HL-60 (cell line): Measurements from ENCODE around the gene CHN1.

Experiments used
- DNase-seq, 2 experiments: peaks; one replicate each; pipeline ENCODE4 v3.0.0-alpha.2; 2010 to 2020; ENCODE audit warnings: low read depth in 1 of 2, low spot score in 1 of 2
- H3K27ac ChIP-seq: fragments of 250-450 bp; sonication (Bioruptor Pico); replicated peaks from 2 replicates; pipeline ENCODE4 v1.5.1; 2020; ENCODE audit warnings: mild to moderate bottlenecking, moderate library complexity
- H3K27me3 ChIP-seq: fragments of 250-450 bp; sonication (Bioruptor Pico); 2 replicates; pipeline ENCODE4 v1.5.1; 2021; ENCODE audit warnings: mild to moderate bottlenecking, moderate library complexity; ENCODE audit not compliant: insufficient read depth, poor library complexity, severe bottlenecking
- H3K4me3 ChIP-seq: replicated peaks from 2 replicates; pipeline ENCODE4 v1.5.1; 2011; ENCODE audit warnings: mild to moderate bottlenecking, control low read depth, low read length; ENCODE audit not compliant: insufficient read depth
- CTCF ChIP-seq: IDR thresholded peaks from one replicate; pipeline ENCODE4 v1.5.1; 2011; ENCODE audit warnings: low read length, control low read depth, inconsistent platforms; ENCODE audit not compliant: insufficient read depth
- GABPA ChIP-seq: IDR thresholded peaks from 2 replicates; pipeline ENCODE4 v1.6.1; 2012; ENCODE audit warnings: low read depth
- POLR2AphosphoS5 ChIP-seq: IDR thresholded peaks from 2 replicates; pipeline ENCODE4 v1.6.1; 2012; ENCODE audit warnings: low read depth
- REST ChIP-seq: IDR thresholded peaks from 2 replicates; pipeline ENCODE4 v1.6.1; 2012; ENCODE audit warnings: low read depth; ENCODE audit not compliant: insufficient replicate concordance
- SPI1 ChIP-seq: IDR thresholded peaks from 2 replicates; pipeline ENCODE4 v1.6.1; 2012; ENCODE audit warnings: low read depth, mild to moderate bottlenecking, borderline replicate concordance

The CHN1 gene

GRCh38 chr2:174830561-174830960 lies 174.6 kb downstream of the CHN1 start:
- H3K27ac ChIP-seq: no peak overlapping the region
- H3K27me3 ChIP-seq: no peaks in the 10 kb centered on the region
- DNase-seq: no peak
- TF ChIP-seq SPI1: no peak
- TF ChIP-seq CTCF: no peak
- TF ChIP-seq REST: no peak
- no peak for TF ChIP-seq POLR2AphosphoS5
- TF ChIP-seq GABPA: no peak
- H3K4me3 ChIP-seq: no peak overlapping the region

GRCh38 chr2:174829550-174829949 lies 175.6 kb downstream of the CHN1 start:
- Histone ChIP-seq H3K27me3 (no peaks in the 10 kb centered on the region), H3K27ac (no peak overlapping the region), H3K4me3 (no peak overlapping the region)
- TF ChIP-seq SPI1 (no peak), POLR2AphosphoS5 (no peak), REST (no peak)
- DNase-seq: no peak

GRCh38 chr2:174827371-174828369 lies 177.5 kb downstream of the CHN1 start:
- no peak overlapping the region for H3K27ac ChIP-seq
- no peak overlapping the region for H3K4me3 ChIP-seq
- no peak for DNase-seq
- TF ChIP-seq REST (no peak), POLR2AphosphoS5 (no peak), GABPA (no peak), CTCF (no peak), SPI1 (no peak)
- no peaks in the 10 kb centered on the region for H3K27me3 ChIP-seq
